Hepatocyte (in vitro differentiated cells): ENCODE data around the gene SCFD2.

Source experiments
- EZH2 ChIP-seq: fragments of 200-600 bp; sonication (generic); IDR thresholded peaks from 2 replicates; pipeline ENCODE4 v1.6.1; 2016; ENCODE audit warnings: antibody characterized with exemption, mild to moderate bottlenecking, borderline replicate concordance
- TF ChIP-seq, protein P1 (sequence below): fragments of 200-600 bp; sonication (generic); IDR thresholded peaks from 2 replicates; pipeline ENCODE4 v1.5.1; 2016; ENCODE audit warnings: antibody characterized with exemption, mild to moderate bottlenecking; ENCODE audit not compliant: poor library complexity

DNA sequence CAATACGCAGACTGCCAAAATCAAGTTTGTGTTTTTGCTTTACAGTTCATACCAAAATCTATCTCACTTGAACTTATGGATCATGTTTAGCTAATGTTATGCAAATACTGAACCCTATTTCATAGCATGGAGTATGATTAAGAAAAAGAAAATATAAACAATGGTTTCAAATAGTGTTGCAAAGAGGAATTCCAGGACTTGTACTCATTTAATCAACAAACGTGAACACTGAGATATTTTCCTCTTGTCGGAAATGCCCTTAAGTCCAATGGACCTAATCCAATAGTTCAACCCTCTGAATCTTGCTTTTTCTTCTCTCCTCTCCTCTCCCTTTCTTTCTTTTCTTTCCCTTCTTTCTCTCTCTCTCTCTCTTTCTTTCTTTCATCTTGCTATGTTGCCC lies 473.0 kb downstream of the SCFD2 start:
- TF ChIP-seq, protein P1, sequence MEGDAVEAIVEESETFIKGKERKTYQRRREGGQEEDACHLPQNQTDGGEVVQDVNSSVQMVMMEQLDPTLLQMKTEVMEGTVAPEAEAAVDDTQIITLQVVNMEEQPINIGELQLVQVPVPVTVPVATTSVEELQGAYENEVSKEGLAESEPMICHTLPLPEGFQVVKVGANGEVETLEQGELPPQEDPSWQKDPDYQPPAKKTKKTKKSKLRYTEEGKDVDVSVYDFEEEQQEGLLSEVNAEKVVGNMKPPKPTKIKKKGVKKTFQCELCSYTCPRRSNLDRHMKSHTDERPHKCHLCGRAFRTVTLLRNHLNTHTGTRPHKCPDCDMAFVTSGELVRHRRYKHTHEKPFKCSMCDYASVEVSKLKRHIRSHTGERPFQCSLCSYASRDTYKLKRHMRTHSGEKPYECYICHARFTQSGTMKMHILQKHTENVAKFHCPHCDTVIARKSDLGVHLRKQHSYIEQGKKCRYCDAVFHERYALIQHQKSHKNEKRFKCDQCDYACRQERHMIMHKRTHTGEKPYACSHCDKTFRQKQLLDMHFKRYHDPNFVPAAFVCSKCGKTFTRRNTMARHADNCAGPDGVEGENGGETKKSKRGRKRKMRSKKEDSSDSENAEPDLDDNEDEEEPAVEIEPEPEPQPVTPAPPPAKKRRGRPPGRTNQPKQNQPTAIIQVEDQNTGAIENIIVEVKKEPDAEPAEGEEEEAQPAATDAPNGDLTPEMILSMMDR: no peak
- no peak for TF ChIP-seq EZH2
